Measurements from ENCODE around the gene MCF2L2.

DNA sequence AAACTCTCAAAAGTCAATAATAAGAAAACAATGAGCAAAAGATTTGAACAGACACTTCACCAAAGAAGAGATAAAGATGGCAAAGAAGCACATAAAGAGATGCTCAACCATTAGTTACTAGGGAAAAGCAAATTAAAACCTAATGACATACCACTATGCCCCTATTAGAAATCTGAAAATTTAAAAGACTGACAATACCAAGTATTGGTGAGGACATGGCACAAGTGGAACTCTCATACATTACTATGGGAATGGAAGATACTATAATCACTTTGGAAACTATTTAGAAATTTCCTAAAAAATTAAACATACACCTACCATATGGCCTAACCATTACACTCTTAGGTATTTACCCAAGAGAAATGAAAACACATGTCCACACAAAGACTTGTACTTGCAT, 230.7 kb downstream of the MCF2L2 start:
- TF ChIP-seq ARNT (IDR thresholded peaks at IDR 0.05) = no peak
- no peak for TF ChIP-seq SP1 (IDR thresholded peaks at IDR 0.05)
- no peak for TF ChIP-seq FOXA1 (IDR thresholded peaks at IDR 0.05)
- no peak for TF ChIP-seq L3MBTL2 (conservative IDR thresholded peaks at IDR 0.05)
- no peak for TF ChIP-seq BHLHE40 (IDR thresholded peaks at IDR 0.05; ENCODE audit: borderline replicate concordance)
- TF ChIP-seq LEF1 (IDR thresholded peaks at IDR 0.05; ENCODE audit: borderline replicate concordance) = no peak
- TF ChIP-seq ELF4 (IDR thresholded peaks at IDR 0.05) = no peak
- TF ChIP-seq FOXK2 (IDR thresholded peaks at IDR 0.05) = no peak

All from HEK293T (cell line).